MM.1S (cell line): Measurements from ENCODE around the gene FARSB.
A peak's percentile ranks its signal among the peaks of the same experiment; 100 is the strongest.

Experiments
- DNase-seq: peaks from one replicate; pipeline ENCODE4 v3.0.0-alpha.2; 2015
- H2AFZ ChIP-seq: fragments of 300-600 bp; sonication (generic); 2 replicates; pipeline ENCODE4 v1.6.0; 2016; ENCODE audit warnings: antibody characterized with exemption, low read length
- H3F3A ChIP-seq: fragments of 300-600 bp; sonication (generic); 2 replicates; pipeline ENCODE4 v1.6.1; 2016; ENCODE audit warnings: mild to moderate bottlenecking, antibody characterized with exemption, low read length, moderate library complexity, mixed read lengths; ENCODE audit not compliant: insufficient read depth
- H3K27ac ChIP-seq: fragments of 300-600 bp; sonication (generic); 2 replicates; pipeline ENCODE4 v1.5.1; 2016; ENCODE audit warnings: mild to moderate bottlenecking, low read length
- H3K27me3 ChIP-seq: fragments of 300-600 bp; sonication (generic); replicated peaks from 2 replicates; pipeline ENCODE4 v1.6.0; 2016; ENCODE audit warnings: low read length; ENCODE audit not compliant: insufficient read depth
- H3K36me3 ChIP-seq: fragments of 300-600 bp; sonication (generic); replicated peaks from 2 replicates; pipeline ENCODE4 v1.6.1; 2016; ENCODE audit warnings: mild to moderate bottlenecking, low read length, mixed read lengths; ENCODE audit not compliant: insufficient read depth
- H3K4me1 ChIP-seq: fragments of 300-600 bp; sonication (generic); 2 replicates; pipeline ENCODE4 v1.6.1; 2016; ENCODE audit warnings: low read length, mixed read lengths
- H3K4me2 ChIP-seq: fragments of 300-600 bp; sonication (generic); 2 replicates; pipeline ENCODE4 v1.6.0; 2016; ENCODE audit warnings: low read depth, low read length
- H3K4me3 ChIP-seq: fragments of 300-600 bp; sonication (generic); 2 replicates; pipeline ENCODE4 v1.5.1; 2016; ENCODE audit warnings: low read length, mixed read lengths
- H3K79me2 ChIP-seq: fragments of 300-600 bp; sonication (generic); 2 replicates; pipeline ENCODE4 v1.6.1; 2016; ENCODE audit warnings: mixed run types, low read length, mixed read lengths
- H3K9ac ChIP-seq: fragments of 300-600 bp; sonication (generic); 2 replicates; pipeline ENCODE4 v1.6.1; 2016; ENCODE audit warnings: low read length, mixed read lengths
- H3K9me2 ChIP-seq: fragments of 300-600 bp; sonication (generic); replicated peaks from 2 replicates; pipeline ENCODE4 v1.6.1; 2016; ENCODE audit warnings: mild to moderate bottlenecking, low read length, mixed read lengths; ENCODE audit not compliant: insufficient read depth
- H3K9me3 ChIP-seq: fragments of 300-600 bp; sonication (generic); replicated peaks from 2 replicates; pipeline ENCODE4 v1.6.1; 2016; ENCODE audit warnings: mild to moderate bottlenecking, low read length, mixed read lengths; ENCODE audit not compliant: insufficient read depth
- H4K20me1 ChIP-seq: fragments of 300-600 bp; sonication (generic); 2 replicates; pipeline ENCODE4 v1.6.1; 2016; ENCODE audit warnings: mild to moderate bottlenecking, low read length, moderate library complexity, mixed read lengths; ENCODE audit not compliant: insufficient read depth
- EZH2 ChIP-seq: fragments of 300-600 bp; sonication (generic); optimal IDR thresholded peaks from 2 replicates; pipeline ENCODE3; 2017; ENCODE audit warnings: low read depth, mild to moderate bottlenecking, antibody characterized with exemption, low read length, mixed read lengths
- EZH2phosphoT487 ChIP-seq: fragments of 300-600 bp; sonication (generic); IDR thresholded peaks from 2 replicates; pipeline ENCODE4 v1.6.1; 2018; ENCODE audit warnings: antibody characterized with exemption, low read length
- TF ChIP-seq, protein P1 (sequence below): fragments of 300-600 bp; sonication (generic); IDR thresholded peaks from 2 replicates; pipeline ENCODE4 v1.5.1; 2016; ENCODE audit warnings: antibody characterized with exemption, low read length, mixed read lengths

Gene FARSB

DNA sequence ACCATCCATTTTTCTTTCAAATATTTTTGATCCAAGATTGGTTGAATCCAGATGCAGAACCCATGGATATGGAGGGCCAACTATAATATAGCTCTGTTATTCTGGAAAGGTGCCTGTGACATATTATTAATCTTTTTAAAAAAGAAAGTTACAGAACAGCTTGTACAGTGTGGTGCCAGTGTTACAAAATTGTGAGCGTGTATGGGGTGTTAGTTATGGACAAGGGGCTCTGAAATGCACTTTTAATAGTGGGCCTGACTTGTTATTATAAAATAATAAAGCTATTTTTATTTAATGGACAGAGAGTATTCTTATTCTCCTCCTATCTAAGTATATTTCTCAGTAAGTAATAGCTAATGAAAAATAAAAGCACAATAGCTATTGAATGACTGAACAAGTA is 111.2 kb downstream of the FARSB start:
- H3K4me1 ChIP-seq: no peaks in the 10 kb centered on the region
- H3K4me2 ChIP-seq: no peak overlapping the region
- no peaks in the 10 kb centered on the region for H3K9me2 ChIP-seq
- no peak overlapping the region for H3K27ac ChIP-seq
- no peaks in the 10 kb centered on the region for H3K27me3 ChIP-seq
- no peak overlapping the region for H3K9ac ChIP-seq
- no peak overlapping the region for H3K4me3 ChIP-seq
- H3K9me3 ChIP-seq: no peaks in the 10 kb centered on the region
- H4K20me1 ChIP-seq: no peaks in the 10 kb centered on the region
- TF ChIP-seq EZH2 (no peak), EZH2phosphoT487 (no peak)
- TF ChIP-seq, protein P1, sequence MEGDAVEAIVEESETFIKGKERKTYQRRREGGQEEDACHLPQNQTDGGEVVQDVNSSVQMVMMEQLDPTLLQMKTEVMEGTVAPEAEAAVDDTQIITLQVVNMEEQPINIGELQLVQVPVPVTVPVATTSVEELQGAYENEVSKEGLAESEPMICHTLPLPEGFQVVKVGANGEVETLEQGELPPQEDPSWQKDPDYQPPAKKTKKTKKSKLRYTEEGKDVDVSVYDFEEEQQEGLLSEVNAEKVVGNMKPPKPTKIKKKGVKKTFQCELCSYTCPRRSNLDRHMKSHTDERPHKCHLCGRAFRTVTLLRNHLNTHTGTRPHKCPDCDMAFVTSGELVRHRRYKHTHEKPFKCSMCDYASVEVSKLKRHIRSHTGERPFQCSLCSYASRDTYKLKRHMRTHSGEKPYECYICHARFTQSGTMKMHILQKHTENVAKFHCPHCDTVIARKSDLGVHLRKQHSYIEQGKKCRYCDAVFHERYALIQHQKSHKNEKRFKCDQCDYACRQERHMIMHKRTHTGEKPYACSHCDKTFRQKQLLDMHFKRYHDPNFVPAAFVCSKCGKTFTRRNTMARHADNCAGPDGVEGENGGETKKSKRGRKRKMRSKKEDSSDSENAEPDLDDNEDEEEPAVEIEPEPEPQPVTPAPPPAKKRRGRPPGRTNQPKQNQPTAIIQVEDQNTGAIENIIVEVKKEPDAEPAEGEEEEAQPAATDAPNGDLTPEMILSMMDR: no peak
- no peak overlapping the region for H2AFZ ChIP-seq
- H3F3A ChIP-seq: no peaks in the 10 kb centered on the region
- no peak for DNase-seq
- H3K36me3 ChIP-seq: no peaks in the 10 kb centered on the region
- H3K79me2 ChIP-seq: no peaks in the 10 kb centered on the region

DNA sequence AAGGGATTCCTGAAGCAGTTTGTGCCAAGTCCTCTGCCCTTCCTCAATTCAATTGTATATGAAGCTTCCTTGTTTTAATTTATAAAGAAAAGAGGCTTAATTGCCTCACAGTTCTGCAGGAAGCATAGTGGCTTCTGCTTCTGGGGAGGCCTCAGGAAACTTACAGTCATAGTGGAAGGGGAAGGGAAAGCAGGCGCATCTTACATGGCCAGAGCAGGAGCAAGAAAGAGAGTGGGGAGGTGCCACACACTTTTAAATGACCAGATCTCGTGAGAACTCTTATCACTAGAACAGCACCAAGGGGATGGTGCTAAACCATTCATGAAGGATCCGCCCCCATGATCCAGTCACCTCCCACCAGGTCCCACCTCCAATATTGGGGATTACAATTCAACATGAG is 117.4 kb downstream of the FARSB start:
- no peak overlapping the region for H2AFZ ChIP-seq
- TF ChIP-seq EZH2phosphoT487: no peak
- TF ChIP-seq, protein P1: no peak
- TF ChIP-seq EZH2: no peak
- H3K36me3 ChIP-seq: no peaks in the 10 kb centered on the region
- no peaks in the 10 kb centered on the region for H3K9me2 ChIP-seq
- H3K9ac ChIP-seq: no peak overlapping the region
- no peaks in the 10 kb centered on the region for H4K20me1 ChIP-seq
- H3K79me2 ChIP-seq: no peaks in the 10 kb centered on the region
- H3F3A ChIP-seq: no peaks in the 10 kb centered on the region
- no peaks in the 10 kb centered on the region for H3K4me1 ChIP-seq
- no peak overlapping the region for H3K4me2 ChIP-seq
- no peak overlapping the region for H3K27ac ChIP-seq
- H3K9me3 ChIP-seq: no peaks in the 10 kb centered on the region
- no peaks in the 10 kb centered on the region for H3K27me3 ChIP-seq
- no peak overlapping the region for H3K4me3 ChIP-seq
- DNase-seq: no peak

DNA sequence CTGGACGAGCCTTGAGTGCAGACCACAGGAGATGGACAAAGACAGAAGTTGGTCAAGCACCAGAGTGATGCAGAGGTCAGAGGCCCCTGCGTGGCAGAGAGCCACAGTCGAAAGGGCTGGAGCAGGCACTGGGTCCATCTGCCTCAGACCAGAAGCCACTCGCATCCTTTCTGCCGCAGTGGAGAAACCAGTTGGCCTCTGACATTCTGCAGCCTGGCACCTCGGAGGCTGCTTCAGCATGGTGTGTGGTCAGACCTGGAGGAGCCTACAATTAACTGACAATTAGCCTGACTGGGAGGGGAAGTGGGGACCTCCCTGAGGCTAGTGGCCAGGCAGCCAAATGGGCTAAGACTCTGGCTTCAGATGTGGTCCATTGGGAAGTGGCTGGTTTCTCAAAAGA is 120.4 kb downstream of the FARSB start:
- H3K4me2 ChIP-seq: peak overlapping the region; percentile 2; the same call in 1 of the 2 replicates

More for the DNA sequence above, 120.4 kb downstream of the FARSB start:
- Histone ChIP-seq H3K9me3 (no peaks in the 10 kb centered on the region), H3K9ac (no peak overlapping the region), H3K9me2 (no peaks in the 10 kb centered on the region), H3K79me2 (no peaks in the 10 kb centered on the region), H3K36me3 (no peaks in the 10 kb centered on the region), H3K4me3 (no peak overlapping the region), H3K27ac (no peak overlapping the region), H3F3A (no peaks in the 10 kb centered on the region), H3K27me3 (no peaks in the 10 kb centered on the region), H3K4me1 (no peaks in the 10 kb centered on the region), H2AFZ (no peak overlapping the region), H4K20me1 (no peaks in the 10 kb centered on the region)
- TF ChIP-seq EZH2: no peak
- TF ChIP-seq, protein P1: no peak
- no peak for TF ChIP-seq EZH2phosphoT487
- no peak for DNase-seq
